Stimulated activated CD8-positive, alpha-beta memory T cell treated with anti-CD3 and anti-CD28 coated beads, Interleukin-2, amount 100 ng/mL, for 48 hours (primary cell): ENCODE results near the gene EPB41.
A peak's percentile ranks its signal among the peaks of the same experiment; 100 is the strongest.
"Not testable (repeated sequence)": the region's sequence is repeated elsewhere in the genome, so short reads cannot be mapped to it uniquely, and the experiment has no call there.

Experiments used
- DNase-seq, 2 donors: peaks; one replicate each; pipeline ENCODE4 v3.0.0-alpha.2; 2020; ENCODE audit warnings: low read depth in 2 of 2

Gene EPB41

GRCh38 chr1:29052100-29052499 lies 137.7 kb downstream of the EPB41 start:
- DNase-seq: no peak

- no peak for DNase-seq
These were observed 138.6 kb downstream of the EPB41 start for GRCh38 chr1:29052941-29053340.

- DNase-seq: no peak
These were observed 140.8 kb downstream of the EPB41 start for GRCh38 chr1:29055160-29055559.

- no peak for DNase-seq
These were observed 141.9 kb downstream of the EPB41 start for GRCh38 chr1:29056256-29056655.

GRCh38 chr1:29057700-29058099 lies 143.3 kb downstream of the EPB41 start:
- no peak for DNase-seq

GRCh38 chr1:29062157-29062942 lies 148.0 kb downstream of the EPB41 start:
- DNase-seq: peak in 1 of 2 donors; percentile 7

- no peak for DNase-seq
These were observed 149.7 kb downstream of the EPB41 start for GRCh38 chr1:29064064-29064463.

GRCh38 chr1:29077155-29077554 lies 162.8 kb downstream of the EPB41 start:
- DNase-seq: no peak

- not testable (repeated sequence) for DNase-seq
These were observed 165.7 kb downstream of the EPB41 start for GRCh38 chr1:29079916-29080629.

- DNase-seq: no peak
These were observed 166.8 kb downstream of the EPB41 start for GRCh38 chr1:29081201-29081600.

- DNase-seq: no peak
These were observed 168.2 kb downstream of the EPB41 start for GRCh38 chr1:29082519-29082918.

GRCh38 chr1:29083317-29084195 lies 169.2 kb downstream of the EPB41 start:
- no peak for DNase-seq

GRCh38 chr1:29084196-29084521 lies 169.8 kb downstream of the EPB41 start:
- DNase-seq: no peak

- no peak for DNase-seq
These were observed 176.7 kb downstream of the EPB41 start for GRCh38 chr1:29090937-29091618.

- not testable (repeated sequence) for DNase-seq
These were observed 178.3 kb downstream of the EPB41 start for GRCh38 chr1:29092704-29093103.

- DNase-seq: no peak
These were observed 180.1 kb downstream of the EPB41 start for GRCh38 chr1:29094433-29094832.

- DNase-seq: no peak
These were observed 180.6 kb downstream of the EPB41 start for GRCh38 chr1:29094954-29095353.

GRCh38 chr1:29096231-29096886 lies 182.0 kb downstream of the EPB41 start:
- no peak for DNase-seq

- no peak for DNase-seq
These were observed 184.9 kb downstream of the EPB41 start for GRCh38 chr1:29099286-29099685.

- no peak for DNase-seq
These were observed 186.1 kb downstream of the EPB41 start for GRCh38 chr1:29100487-29100886.

- no peak for DNase-seq
These were observed 191.5 kb downstream of the EPB41 start for GRCh38 chr1:29105822-29106221.
